AG09309 (cell line): Measurements from ENCODE around the gene METTL9.
"Not testable (repeated sequence)": the region's sequence is repeated elsewhere in the genome, so short reads cannot be mapped to it uniquely, and the experiment has no call there.

Experiments used
- DNase-seq: peaks from one replicate; pipeline ENCODE4 v3.0.0-alpha.2; 2010; ENCODE audit warnings: low read depth
- H3K4me3 ChIP-seq: 2 replicates; pipeline ENCODE4 v1.5.1; 2011; ENCODE audit warnings: mild to moderate bottlenecking, low read depth, low read length, moderate library complexity; ENCODE audit not compliant: control insufficient read depth
- CTCF ChIP-seq: IDR thresholded peaks from 2 replicates; pipeline ENCODE4 v1.5.1; 2011; ENCODE audit warnings: mild to moderate bottlenecking, low read depth, low read length, inconsistent platforms; ENCODE audit not compliant: insufficient read depth, control insufficient read depth; ENCODE audit errors: missing control alignments

Gene METTL9

DNA sequence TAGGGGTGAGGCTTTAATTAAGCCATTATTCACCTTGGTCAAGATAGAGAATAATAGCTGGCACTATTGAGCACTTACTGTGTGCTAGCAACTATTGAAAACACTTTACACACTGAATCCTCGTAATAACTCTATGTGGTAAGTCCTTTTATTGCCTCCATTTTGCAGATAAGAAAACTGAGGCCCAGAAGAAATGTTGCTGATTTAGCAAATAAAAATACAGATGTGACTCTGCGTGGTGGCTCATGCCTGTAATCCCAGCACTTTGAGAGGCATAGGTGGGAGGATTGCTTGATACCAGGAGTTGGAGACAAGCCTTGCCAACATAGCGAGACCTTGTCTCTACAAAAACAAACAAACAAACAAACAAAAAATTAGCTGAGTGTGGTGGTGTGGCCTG, 83.8 kb downstream of the METTL9 start:
- no peak overlapping the region for H3K4me3 ChIP-seq
- TF ChIP-seq CTCF = no peak
- no peak for DNase-seq

DNA sequence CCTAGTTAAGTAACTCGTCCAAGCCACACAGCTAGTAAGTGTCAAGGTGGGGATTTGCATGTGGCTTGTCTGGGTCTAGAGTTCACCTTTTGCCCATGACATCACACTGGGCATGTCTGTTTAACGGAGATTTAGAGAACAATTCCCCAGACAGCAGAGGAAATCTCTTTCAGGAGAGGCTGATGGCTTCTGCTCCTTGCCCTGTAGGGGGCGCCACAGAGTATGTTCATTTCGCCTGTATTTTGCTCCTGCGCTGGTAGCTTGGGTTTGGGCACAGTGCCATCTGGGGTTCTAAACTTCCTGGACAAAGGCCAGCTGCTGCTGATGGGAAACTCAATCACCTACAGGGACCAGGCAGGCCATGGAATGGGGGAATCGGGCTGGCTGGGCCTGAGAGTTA, 84.8 kb downstream of the METTL9 start:
- DNase-seq = no peak
- H3K4me3 ChIP-seq = no peak overlapping the region
- peak; percentile 42 for TF ChIP-seq CTCF

- H3K4me3 ChIP-seq = no peak overlapping the region
- DNase-seq = no peak
- no peak for TF ChIP-seq CTCF
Observed at GRCh38 chr16:21685034-21685455, 85.7 kb downstream of the METTL9 start.

DNA sequence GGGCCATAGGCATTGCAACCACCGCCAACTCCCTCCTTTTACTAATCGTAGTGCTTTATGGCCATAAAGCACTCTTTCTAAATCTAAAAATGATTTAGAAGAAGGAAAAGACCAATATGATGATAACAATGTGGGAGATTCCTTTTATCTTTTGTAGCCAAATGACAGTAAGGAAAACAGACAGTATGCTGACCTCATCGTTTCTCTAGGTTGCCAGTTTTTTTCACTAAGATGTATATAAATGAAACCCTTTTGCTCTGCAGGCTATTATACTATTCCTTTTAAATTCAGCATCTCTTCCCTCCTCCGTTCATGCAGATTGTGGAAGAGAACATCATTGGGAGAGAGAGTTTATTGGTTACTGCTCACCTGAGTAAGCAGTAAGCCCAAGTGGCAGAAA, 89.7 kb downstream of the METTL9 start:
- no peak for TF ChIP-seq CTCF
- no peak overlapping the region for H3K4me3 ChIP-seq
- DNase-seq = no peak

GRCh38 chr16:21690967-21691366, 91.6 kb downstream of the METTL9 start:
- not testable (repeated sequence) for DNase-seq, H3K4me3 ChIP-seq

DNA sequence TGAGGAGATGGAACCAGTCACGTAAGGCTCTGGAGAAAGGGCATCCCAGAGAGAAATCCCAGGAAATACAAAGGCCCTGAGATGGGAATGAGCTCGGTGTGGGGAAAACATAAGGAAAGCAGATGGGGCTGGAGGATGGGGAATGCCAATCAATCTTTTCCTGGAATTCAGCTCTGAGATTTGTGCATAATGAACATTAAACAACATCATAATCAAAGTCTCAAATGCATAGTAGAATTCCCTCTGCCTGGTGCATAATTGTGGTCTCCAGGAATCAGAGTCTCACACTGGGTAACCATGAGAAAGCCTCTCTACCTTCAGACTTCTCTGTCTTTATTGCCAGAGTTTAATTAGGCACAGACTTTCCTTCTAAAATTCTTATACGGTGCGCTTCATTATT, 95.2 kb downstream of the METTL9 start:
- DNase-seq = no peak
- H3K4me3 ChIP-seq = no peak overlapping the region
- no peak for TF ChIP-seq CTCF

- DNase-seq = no peak
- H3K4me3 ChIP-seq = no peak overlapping the region
- no peak for TF ChIP-seq CTCF
Observed at GRCh38 chr16:21697032-21697431, 97.7 kb downstream of the METTL9 start.
